ENCODE measurements around the gene RPL34.

DNA sequence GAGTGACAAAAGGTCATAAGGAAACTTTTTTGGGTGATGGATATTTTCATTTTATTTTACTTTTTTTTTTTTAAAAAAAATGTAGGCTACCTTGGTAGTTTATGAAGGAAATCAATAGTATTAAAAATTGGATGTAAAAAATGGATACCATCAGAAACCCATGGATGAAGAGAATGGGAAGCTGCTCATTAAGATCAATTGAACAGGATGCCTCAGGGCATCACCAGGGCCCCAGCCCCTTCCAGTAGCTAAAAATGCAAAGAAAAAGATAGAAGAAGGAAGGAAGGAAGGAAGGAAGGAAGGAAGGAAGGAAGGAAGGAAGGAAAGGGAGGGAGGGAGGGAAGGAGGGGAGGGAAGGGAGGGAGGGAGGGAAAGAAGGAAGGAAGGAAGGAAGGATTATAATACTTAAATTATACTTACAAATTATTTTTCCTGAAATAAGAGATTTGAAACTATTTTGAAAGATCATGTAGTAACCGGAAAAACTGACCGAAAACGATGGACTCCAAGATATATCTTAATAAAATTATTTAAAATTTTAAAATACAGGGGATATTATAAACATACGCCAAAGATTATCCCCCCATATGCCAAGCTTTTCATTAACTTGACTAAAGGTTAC lies 54.1 kb downstream of the RPL34 start:
- TF ChIP-seq, protein P1, sequence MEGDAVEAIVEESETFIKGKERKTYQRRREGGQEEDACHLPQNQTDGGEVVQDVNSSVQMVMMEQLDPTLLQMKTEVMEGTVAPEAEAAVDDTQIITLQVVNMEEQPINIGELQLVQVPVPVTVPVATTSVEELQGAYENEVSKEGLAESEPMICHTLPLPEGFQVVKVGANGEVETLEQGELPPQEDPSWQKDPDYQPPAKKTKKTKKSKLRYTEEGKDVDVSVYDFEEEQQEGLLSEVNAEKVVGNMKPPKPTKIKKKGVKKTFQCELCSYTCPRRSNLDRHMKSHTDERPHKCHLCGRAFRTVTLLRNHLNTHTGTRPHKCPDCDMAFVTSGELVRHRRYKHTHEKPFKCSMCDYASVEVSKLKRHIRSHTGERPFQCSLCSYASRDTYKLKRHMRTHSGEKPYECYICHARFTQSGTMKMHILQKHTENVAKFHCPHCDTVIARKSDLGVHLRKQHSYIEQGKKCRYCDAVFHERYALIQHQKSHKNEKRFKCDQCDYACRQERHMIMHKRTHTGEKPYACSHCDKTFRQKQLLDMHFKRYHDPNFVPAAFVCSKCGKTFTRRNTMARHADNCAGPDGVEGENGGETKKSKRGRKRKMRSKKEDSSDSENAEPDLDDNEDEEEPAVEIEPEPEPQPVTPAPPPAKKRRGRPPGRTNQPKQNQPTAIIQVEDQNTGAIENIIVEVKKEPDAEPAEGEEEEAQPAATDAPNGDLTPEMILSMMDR (conservative IDR thresholded peaks at IDR 0.05; ENCODE audit: low read length): no peak
- no peak for TF ChIP-seq EZH2phosphoT487 (IDR thresholded peaks at IDR 0.05; ENCODE audit: borderline replicate concordance)

Measured in Loucy (cell line).